G401 (cell line): ENCODE data around the gene SSNA1. TPM values are rescaled to one million over a fixed set of nuclear protein-coding genes. Genes with fewer than 3 reads are reported as not detected.
"Not testable (repeated sequence)": the region's sequence is repeated elsewhere in the genome, so short reads cannot be mapped to it uniquely, and the experiment has no call there.

Source experiments
- DNase-seq: peaks from one replicate; pipeline ENCODE4 v3.0.0-alpha.2; 2015; ENCODE audit warnings: low spot score
- in situ Hi-C: cut with HindIII; loops from 2 replicates; pipeline ENCODE4 v1.10.0; 2016; ENCODE audit warnings: low sequenced_read_pairs, mixed read lengths
- total RNA-seq: library from RNA; depleted of rRNA; stranded (reverse); fragments of >200 nt; shearing (Covaris generic); gene quantifications from 2 replicates; pipeline ENCODE4 v1.2.3, GENCODE V29; 2014; rRNA removed

The SSNA1 gene
- total RNA-seq, 1 experiment from 2014 or later, result 95.8 TPM

GRCh38 chr9:137235424-137236237 is 47.2 kb downstream of the SSNA1 start:
- in situ Hi-C loops, result no loop called here
- no peak for DNase-seq

- in situ Hi-C loops, result no loop called here
- DNase-seq, result peak; percentile 73
These were observed 47.9 kb downstream of the SSNA1 start for GRCh38 chr9:137236238-137236935.

- no peak for DNase-seq
- in situ Hi-C loops, result no loop called here
These were observed 48.5 kb downstream of the SSNA1 start for GRCh38 chr9:137236936-137237421.

GRCh38 chr9:137237759-137238726 is 49.6 kb downstream of the SSNA1 start:
- no peak for DNase-seq
- in situ Hi-C loops, result no loop called here

GRCh38 chr9:137239541-137240200 is 51.2 kb downstream of the SSNA1 start:
- DNase-seq, in situ Hi-C loops: not testable (repeated sequence)

Other genes with a start within 250 kb of the SSNA1 start
- 118 and 124 TPM in 2 replicates for gene FBXW5, start 243.9 kb upstream of the SSNA1 start, total RNA-seq
- 0.92 TPM in 1 of 2 replicates, not detected in the other for gene C8G, start 243.4 kb upstream of the SSNA1 start, total RNA-seq
- gene LCN12, start 236.4 kb upstream of the SSNA1 start, total RNA-seq, result not detected in 2 replicates
- gene PTGDS, start 211.2 kb upstream of the SSNA1 start, total RNA-seq, result 4.7 TPM in 1 of 2 replicates, not detected in the other
- not detected in 2 replicates for gene LCNL1, start 205.7 kb upstream of the SSNA1 start, total RNA-seq
- gene PAXX, start 196.3 kb upstream of the SSNA1 start, total RNA-seq, result 52.2 and 79.6 TPM in 2 replicates
- 2.1 and 6.2 TPM in 2 replicates for gene CLIC3, start 192.1 kb upstream of the SSNA1 start, total RNA-seq
- 8.5 and 12.3 TPM in 2 replicates for gene ABCA2, start 160.4 kb upstream of the SSNA1 start, total RNA-seq
- gene FUT7, start 156.6 kb upstream of the SSNA1 start, total RNA-seq, result not detected in 2 replicates
- gene NPDC1, start 142.5 kb upstream of the SSNA1 start, total RNA-seq, result 32.0 and 38.4 TPM in 2 replicates
- gene ENTPD2, start 134.6 kb upstream of the SSNA1 start, total RNA-seq, result not detected in 2 replicates
- gene SAPCD2, start 118.1 kb upstream of the SSNA1 start, total RNA-seq, result 62.9 and 63.5 TPM in 2 replicates
- gene UAP1L1, start 111.2 kb upstream of the SSNA1 start, total RNA-seq, result 28.9 and 34.7 TPM in 2 replicates
- 67.0 and 73.9 TPM in 2 replicates for gene MAN1B1, start 101.7 kb upstream of the SSNA1 start, total RNA-seq
- 1.2 and 3.0 TPM in 2 replicates for gene DPP7, start 73.9 kb upstream of the SSNA1 start, total RNA-seq
- not detected in 2 replicates for gene GRIN1, start 49.5 kb upstream of the SSNA1 start, total RNA-seq
- gene LRRC26, start 18.6 kb upstream of the SSNA1 start, total RNA-seq, result 1.3 TPM in 1 of 2 replicates, not detected in the other
- gene TMEM210, start 16.6 kb upstream of the SSNA1 start, total RNA-seq, result not detected in 2 replicates
- gene ANAPC2, start 116 bp upstream of the SSNA1 start, total RNA-seq, result 58.8 and 63.6 TPM in 2 replicates
- 17.6 and 25.7 TPM in 2 replicates for gene TPRN, start 12.1 kb downstream of the SSNA1 start, total RNA-seq
- 45.7 and 57.4 TPM in 2 replicates for gene TMEM203, start 17.0 kb downstream of the SSNA1 start, total RNA-seq
- gene NDOR1, start 17.0 kb downstream of the SSNA1 start, total RNA-seq, result 3.9 and 6.4 TPM in 2 replicates
- not detected in 2 replicates for gene RNF208, start 33.6 kb downstream of the SSNA1 start, total RNA-seq
- 10.7 and 16.0 TPM in 2 replicates for gene CYSRT1, start 36.5 kb downstream of the SSNA1 start, total RNA-seq
- not detected in 2 replicates for gene RNF224, start 38.8 kb downstream of the SSNA1 start, total RNA-seq
- not detected in 2 replicates for gene SLC34A3, start 42.2 kb downstream of the SSNA1 start, total RNA-seq
- gene TUBB4B, start 52.6 kb downstream of the SSNA1 start, total RNA-seq, result 1,012 and 1,099 TPM in 2 replicates
- gene STPG3, start 62.6 kb downstream of the SSNA1 start, total RNA-seq, result not detected in 2 replicates
- gene NELFB, start 66.7 kb downstream of the SSNA1 start, total RNA-seq, result 93.6 and 118 TPM in 2 replicates
- gene TOR4A, start 89.0 kb downstream of the SSNA1 start, total RNA-seq, result 38.2 and 41.7 TPM in 2 replicates
- gene NRARP, start 113.6 kb downstream of the SSNA1 start, total RNA-seq, result 6.3 and 6.7 TPM in 2 replicates
- gene EXD3, start 234.5 kb downstream of the SSNA1 start, total RNA-seq, result 4.8 and 7.9 TPM in 2 replicates
- 0.18 TPM in 1 of 2 replicates, not detected in the other for gene NOXA1, start 234.7 kb downstream of the SSNA1 start, total RNA-seq